H1 (cell line): ENCODE results near the gene UBE2E1. TPM values are rescaled to one million over a fixed set of nuclear protein-coding genes. Genes with fewer than 3 reads are reported as not detected.

ENCODE experiments used
- CTCF ChIA-PET: fragments of 300-600 bp; sonication (Branson Sonifier 250); formaldehyde crosslinking; loops from one replicate; lab custom pipeline; 2021; ENCODE audit not compliant: partially characterized antibody; lab: Charles Lee
- POLR2A ChIA-PET: fragments of 300-600 bp; sonication (Branson Sonifier 250); formaldehyde crosslinking; loops from one replicate; lab custom pipeline; 2021; ENCODE audit warnings: inconsistent platforms; ENCODE audit not compliant: partially characterized antibody; lab: Charles Lee
- DNase-seq, 2 experiments: peaks; one replicate each; pipeline versions ENCODE4 v3.0.0 to v3.0.0-alpha.2; 2010 to 2022; ENCODE audit warnings: low spot score in 2 of 2, low read depth in 1 of 2, mixed read lengths in 1 of 2
- FAIRE-seq: peaks from 2 replicates; lab custom pipeline; 2011; peaks lifted over from hg19 to GRCh38; lab: Jason Lieb, UNC
- H2AFZ ChIP-seq: 2 replicates; pipeline ENCODE4 v1.8.1; 2012; ENCODE audit warnings: low read length, inconsistent platforms
- H2AK5ac ChIP-seq: 2 replicates; pipeline ENCODE4 v1.6.1; 2013; ENCODE audit warnings: low read depth, low read length
- H2BK120ac ChIP-seq: replicated peaks from 2 replicates; pipeline ENCODE3; 2013; ENCODE audit warnings: low read depth, low read length, inconsistent platforms
- H2BK12ac ChIP-seq: 2 replicates; pipeline ENCODE4 v1.6.1; 2013; ENCODE audit warnings: low read depth, low read length
- H2BK15ac ChIP-seq: 2 replicates; pipeline ENCODE4 v1.6.1; 2013; ENCODE audit warnings: low read length
- H2BK20ac ChIP-seq: 2 replicates; pipeline ENCODE4 v1.6.1; 2013; ENCODE audit warnings: low read length
- H2BK5ac ChIP-seq: 2 replicates; pipeline ENCODE4 v1.6.1; 2013; ENCODE audit warnings: low read depth, low read length
- H3K14ac ChIP-seq: 2 replicates; pipeline ENCODE4 v1.6.1; 2013; ENCODE audit warnings: inconsistent platforms; ENCODE audit not compliant: insufficient read length
- H3K18ac ChIP-seq: 2 replicates; pipeline ENCODE4 v1.6.1; 2013; ENCODE audit warnings: low read length; ENCODE audit errors: extremely low read depth
- H3K23ac ChIP-seq: 2 replicates; pipeline ENCODE4 v1.6.1; 2013; ENCODE audit warnings: inconsistent platforms; ENCODE audit not compliant: insufficient read length
- H3K23me2 ChIP-seq: 2 replicates; pipeline ENCODE4 v1.6.1; 2013; ENCODE audit warnings: low read depth, low read length
- H3K27ac ChIP-seq: 2 replicates; pipeline ENCODE4 v1.6.1; 2011; ENCODE audit warnings: low read depth, low read length, inconsistent platforms
- H3K27me3 ChIP-seq, 4 experiments: replicated peaks in 1 of 4; 1 replicate in 1 of 4; 2 replicates in 3 of 4; pipeline versions ENCODE4 v1.6.1 to v1.8.1; 2011 to 2013; ENCODE audit warnings: low read length in 3 of 4, mild to moderate bottlenecking in 3 of 4, inconsistent platforms in 2 of 4, mixed read lengths in 2 of 4, moderate library complexity in 1 of 4; ENCODE audit not compliant: control insufficient read depth in 3 of 4, insufficient read depth in 3 of 4; ENCODE audit errors: extremely low read depth in 1 of 4
- H3K36me3 ChIP-seq, 4 experiments: 2 replicates each; pipeline versions ENCODE4 v1.6.1 to v1.8.1; 2011 to 2013; ENCODE audit warnings: mild to moderate bottlenecking in 4 of 4, low read length in 3 of 4, moderate library complexity in 2 of 4, control low read depth in 1 of 4, inconsistent platforms in 1 of 4; ENCODE audit not compliant: insufficient read depth in 4 of 4, control insufficient read depth in 2 of 4
- H3K4ac ChIP-seq: replicated peaks from 2 replicates; pipeline ENCODE3; 2013; ENCODE audit warnings: low read length, low read depth, mixed read lengths, inconsistent platforms; ENCODE audit not compliant: insufficient read length
- H3K4me1 ChIP-seq, 4 experiments: replicated peaks in 1 of 4; 1 replicate in 1 of 4; 2 replicates in 3 of 4; pipeline versions ENCODE4 v1.6.1 to v1.8.1; 2011 to 2013; ENCODE audit warnings: low read length in 3 of 4, inconsistent platforms in 2 of 4, mixed read lengths in 1 of 4; ENCODE audit not compliant: insufficient read depth in 4 of 4, control insufficient read depth in 3 of 4
- H3K4me2 ChIP-seq, 2 experiments: 2 replicates each; pipeline versions ENCODE4 v1.6.1 to v1.8.1; 2011 to 2013; ENCODE audit warnings: low read depth in 2 of 2, low read length in 2 of 2, control low read depth in 1 of 2, inconsistent platforms in 1 of 2, mild to moderate bottlenecking in 1 of 2; ENCODE audit not compliant: insufficient read depth in 1 of 2
- H3K4me3 ChIP-seq, 4 experiments: fragments of 200-600, 300-600 bp in 1 of 4; sonication (generic), shearing (Covaris generic), sonication (Bioruptor Twin) in 1 of 4; 2 replicates each; pipeline versions ENCODE4 v1.5.1 to v1.8.1; 2011 to 2016; ENCODE audit warnings: low read length in 4 of 4, low read depth in 3 of 4, control low read depth in 2 of 4, inconsistent platforms in 2 of 4, mild to moderate bottlenecking in 2 of 4, mixed read lengths in 1 of 4, moderate library complexity in 1 of 4; ENCODE audit not compliant: insufficient read depth in 2 of 4; ENCODE audit errors: extremely low read depth in 1 of 4
- H3K56ac ChIP-seq: replicated peaks from 2 replicates; pipeline ENCODE3; 2013; ENCODE audit warnings: low read depth, mild to moderate bottlenecking, mixed read lengths, low read length, inconsistent platforms; ENCODE audit not compliant: insufficient read length
- H3K79me1 ChIP-seq: 2 replicates; pipeline ENCODE4 v1.6.1; 2013; ENCODE audit warnings: low read depth, low read length, control low read depth
- H3K79me2 ChIP-seq, 2 experiments: 2 replicates each; pipeline versions ENCODE4 v1.6.1 to v1.8.1; 2012 to 2013; ENCODE audit warnings: low read length in 2 of 2, mild to moderate bottlenecking in 2 of 2, inconsistent platforms in 1 of 2; ENCODE audit not compliant: insufficient read depth in 2 of 2, control insufficient read depth in 1 of 2
- H3K9ac ChIP-seq, 4 experiments: replicated peaks in 1 of 4; 1 replicate in 1 of 4; 2 replicates in 3 of 4; pipeline versions ENCODE4 v1.6.1 to v1.8.1; 2011 to 2013; ENCODE audit warnings: low read depth in 3 of 4, low read length in 3 of 4, control low read depth in 2 of 4, mild to moderate bottlenecking in 2 of 4, moderate library complexity in 2 of 4, inconsistent platforms in 1 of 4; ENCODE audit errors: extremely low read depth in 1 of 4
- H3K9me3 ChIP-seq, 2 experiments: 2 replicates each; pipeline versions ENCODE4 v1.6.1 to v1.8.1; 2012 to 2013; ENCODE audit warnings: mild to moderate bottlenecking in 2 of 2, moderate library complexity in 2 of 2, control low read depth in 1 of 2, inconsistent platforms in 1 of 2, low read depth in 1 of 2, low read length in 1 of 2, mixed read lengths in 1 of 2; ENCODE audit not compliant: insufficient read depth in 2 of 2
- H4K20me1 ChIP-seq, 2 experiments: replicated peaks in 1 of 2; 2 replicates each; pipeline versions ENCODE3 to v1.8.1; 2011 to 2013; ENCODE audit warnings: inconsistent platforms in 2 of 2, low read length in 2 of 2, mild to moderate bottlenecking in 1 of 2; ENCODE audit not compliant: insufficient read depth in 2 of 2, control insufficient read depth in 1 of 2
- H4K5ac ChIP-seq: 2 replicates; pipeline ENCODE4 v1.6.1; 2013; ENCODE audit warnings: low read length, low read depth, mixed read lengths, inconsistent platforms; ENCODE audit not compliant: insufficient read length
- H4K8ac ChIP-seq: 2 replicates; pipeline ENCODE4 v1.8.0; 2013; ENCODE audit warnings: mild to moderate bottlenecking, moderate library complexity, low read length, inconsistent platforms; ENCODE audit not compliant: insufficient read depth; ENCODE audit errors: extremely low read depth
- H4K91ac ChIP-seq: replicated peaks from 2 replicates; pipeline ENCODE3; 2013; ENCODE audit warnings: low read length, mixed read lengths, inconsistent platforms; ENCODE audit not compliant: insufficient read length
- EZH2 ChIP-seq: fragments of 200-600 bp; sonication (generic); IDR thresholded peaks from 2 replicates; pipeline ENCODE4 v1.7.1; 2012; ENCODE audit warnings: low read depth, mild to moderate bottlenecking, moderate library complexity, low read length, inconsistent platforms; ENCODE audit not compliant: severe bottlenecking
- WGBS, 2 experiments: shearing (Covaris generic) in 1 of 2; methylation state at CpG; one replicate each; pipeline versions ENCODE4 v1.1.6 to v1.1.7; 2013 to 2015; ENCODE audit warnings: low lambda C conversion rate in 2 of 2, mixed read lengths in 2 of 2, inconsistent platforms in 1 of 2, low coverage in 1 of 2, missing lambda C conversion rate in 1 of 2; ENCODE audit not compliant: insufficient replicate concordance in 2 of 2, insufficient coverage in 1 of 2, insufficient read length in 1 of 2; ENCODE audit errors: extremely low coverage in 1 of 2, missing lambda C conversion rate in 1 of 2; 5-methylcytosine and 5-hydroxymethylcytosine counted together
- polyA plus RNA-seq, 7 experiments: library from polyadenylated mRNA; depleted of rRNA in 3 of 7; stranded (reverse) in 5 of 7; unstranded in 2 of 7; fragments of >200 nt in 5 of 7; fragments of 200-250 nt in 2 of 7; gene quantifications; 1 replicate in 5 of 7; 2 replicates in 1 of 7; 4 replicates in 1 of 7; pipeline versions ENCODE4 v1.2.1 to v1.2.3, GENCODE V29; 2011 to 2013; ENCODE audit warnings: missing spikeins in 2 of 7, mixed read lengths in 2 of 7
- total RNA-seq: library from RNA; stranded (reverse); fragmentation: NEBNext Ultra II Directional; extraction: Animal tissue kit (Norgen Biotek cat#: 25700); gene quantifications from 2 replicates; pipeline ENCODE4 v1.2.1, GENCODE V29; 2021

The UBE2E1 gene
- total and polyA plus RNA-seq, 2 of the 8 experiments (the other 6 are each of a cell fraction or from before 2014, with no cell fraction given), result 109 to 141 TPM

GRCh38 chr3:23840521-23840920, 34.8 kb downstream of the UBE2E1 start:
- ChIA-PET POLR2A (interaction anchor here (0.8 to 1.0 kb wide), 3 partner anchors 11 to 32 kb away, joined by 3 read pairs; no protein-coding TSS in a partner anchor), CTCF (interaction anchor here (0.6 to 1.5 kb wide), 3 partner anchors 48 to 58 kb away, joined by 3 read pairs; no protein-coding TSS in a partner anchor)
- Histone ChIP-seq H2BK20ac (no peak overlapping the region), H3K4me1 (peaks cover 0 to 4% (median 0%) of the 10 kb centered on the region in 4 experiments; a peak in 1 of 7 replicates), H3K27ac (no peak overlapping the region), H2BK120ac (no peak overlapping the region), H3K27me3 (no peaks in the 10 kb centered on the region), H4K5ac (no peak overlapping the region), H3K4me2 (no peak overlapping the region), H4K91ac (no peak overlapping the region), H3K79me1 (peaks cover 4% of the 10 kb centered on the region), H3K56ac (no peak overlapping the region), H2BK15ac (no peak overlapping the region), H3K9me3 (no peaks in the 10 kb centered on the region), H3K79me2 (peaks cover 0 to 96% of the 10 kb centered on the region in 2 experiments; a peak in 3 of 4 replicates), H3K4me3 (no peak overlapping the region), H2AFZ (no peak overlapping the region), H3K36me3 (no peaks in the 10 kb centered on the region; a peak in 1 of 8 replicates), H4K8ac (no peak overlapping the region), H2BK12ac (no peak overlapping the region), H3K23me2 (no peaks in the 10 kb centered on the region; the same call in 1 of the 2 replicates), H4K20me1 (peaks cover 2 to 15% of the 10 kb centered on the region in 2 experiments), H2BK5ac (no peak overlapping the region), H3K14ac (no peak overlapping the region), H2AK5ac (no peak overlapping the region), H3K9ac (no peak overlapping the region), H3K18ac (no peak overlapping the region), H3K23ac (no peak overlapping the region), H3K4ac (no peak overlapping the region)
- TF ChIP-seq EZH2, result no peak
- FAIRE-seq, result no peak
- no peak for DNase-seq
- 76% methylated on average over 5 of the region's 5 CpGs; no CpG with 5 or more reads in 1 of the 2 experiments for WGBS, 2 experiments
